GM12878 (cell line): Measurements from ENCODE around the gene FHL2. TPM values are rescaled to one million over a fixed set of nuclear protein-coding genes. Genes with fewer than 3 reads are reported as not detected.

Experiments
- ATAC-seq: fragments of 200-7000 bp; cut with Tn5 transposase; 3 replicates; pipeline ENCODE4 v1.9.1; 2020; ENCODE audit warnings: mild to moderate bottlenecking, moderate library complexity
- BruUV-seq: library from RNA; stranded (reverse); fragments of 400-500 nt; replicated peaks from 2 replicates; lab custom pipeline; 2021; lab: Mats Ljungman, UMichigan
- CTCF ChIA-PET: fragments of 300-600 bp; sonication (Branson Sonifier 250); formaldehyde crosslinking; extraction: SDS; loops from one replicate; lab custom pipeline; 2021; ENCODE audit warnings: inconsistent platforms; lab: Yijun Ruan, JAX
- POLR2A ChIA-PET: fragments of 350-600 bp; formaldehyde crosslinking; extraction: SDS; loops from one replicate; lab custom pipeline; 2021; ENCODE audit warnings: inconsistent platforms; lab: Charles Lee
- RAD21 ChIA-PET: fragments of 300-600 bp; sonication (Branson Sonifier 250); formaldehyde crosslinking; loops from one replicate; lab custom pipeline; 2023; ENCODE audit warnings: antibody characterized with exemption; ENCODE audit not compliant: unreplicated experiment; lab: Charles Lee
- SMC1A ChIA-PET: fragments of 300-600 bp; sonication (Branson Sonifier 250); formaldehyde crosslinking; loops from one replicate; lab custom pipeline; 2023; ENCODE audit not compliant: unreplicated experiment, uncharacterized antibody; lab: Charles Lee
- DNase-seq: peaks from one replicate; pipeline ENCODE4 v3.0.0-alpha.2; 2011; ENCODE audit warnings: low read depth, low spot score
- FAIRE-seq: peaks from 3 replicates; lab custom pipeline; 2011; peaks lifted over from hg19 to GRCh38; lab: Jason Lieb, UNC
- H2AFZ ChIP-seq: 2 replicates; pipeline ENCODE4 v1.6.0; 2011; ENCODE audit warnings: low read depth, low read length, control low read depth; ENCODE audit not compliant: control insufficient read depth
- H3K27ac ChIP-seq: 2 replicates; pipeline ENCODE4 v1.5.1; 2011; ENCODE audit warnings: control low read depth; ENCODE audit not compliant: control insufficient read depth, insufficient read depth
- H3K27me3 ChIP-seq, 2 experiments: replicated peaks in 1 of 2; 2 replicates each; pipeline versions ENCODE4 v1.6.0 to v1.6.1; 2011; ENCODE audit warnings: low read length in 1 of 2; ENCODE audit not compliant: control insufficient read depth in 2 of 2, insufficient read depth in 2 of 2
- H3K36me3 ChIP-seq, 2 experiments: 2 replicates each; pipeline ENCODE4 v1.5.1; 2011; ENCODE audit warnings: low read length in 1 of 2; ENCODE audit not compliant: control insufficient read depth in 2 of 2, insufficient read depth in 2 of 2
- H3K4me1 ChIP-seq: 2 replicates; pipeline ENCODE4 v1.6.1; 2011; ENCODE audit warnings: mild to moderate bottlenecking, low read length, moderate library complexity, mixed read lengths; ENCODE audit not compliant: control insufficient read depth, insufficient read depth
- H3K4me2 ChIP-seq: 2 replicates; pipeline ENCODE4 v1.6.0; 2011; ENCODE audit warnings: control low read depth; ENCODE audit not compliant: control insufficient read depth, insufficient read depth
- H3K4me3 ChIP-seq: fragments of 200-600 bp; sonication (generic); 2 replicates; pipeline ENCODE4 v1.5.1; 2016
- H3K79me2 ChIP-seq: 2 replicates; pipeline ENCODE4 v1.6.0; 2011; ENCODE audit warnings: low read length; ENCODE audit not compliant: control insufficient read depth, insufficient read depth
- H3K9ac ChIP-seq: 2 replicates; pipeline ENCODE4 v1.8.0; 2011; ENCODE audit warnings: low read length, control low read depth, mixed read lengths; ENCODE audit not compliant: control insufficient read depth, insufficient read depth
- H3K9me3 ChIP-seq: replicated peaks from 3 replicates; pipeline ENCODE4 v1.5.1; 2011; ENCODE audit warnings: mild to moderate bottlenecking, low read length; ENCODE audit not compliant: control insufficient read depth, insufficient read depth
- H4K20me1 ChIP-seq: 2 replicates; pipeline ENCODE4 v1.6.0; 2011; ENCODE audit not compliant: control insufficient read depth, insufficient read depth
- BMI1 ChIP-seq: fragments of 450-650 bp; IDR thresholded peaks from 2 replicates; pipeline ENCODE4 v1.6.1; 2016; ENCODE audit warnings: mild to moderate bottlenecking, moderate library complexity, borderline replicate concordance
- CHD2 ChIP-seq: IDR thresholded peaks from 2 replicates; pipeline ENCODE4 v1.6.1; 2011; ENCODE audit warnings: low read depth, low read length, improper control_type of control experiment, borderline replicate concordance
- HDAC2 ChIP-seq: fragments of 200-600 bp; sonication (generic); IDR thresholded peaks from 2 replicates; pipeline ENCODE4 v1.6.1; 2017
- JUNB ChIP-seq: IDR thresholded peaks from 2 replicates; pipeline ENCODE4 v1.6.1; 2016; ENCODE audit warnings: antibody characterized with exemption, mild to moderate bottlenecking
- MAX ChIP-seq: IDR thresholded peaks from 2 replicates; pipeline ENCODE4 v1.6.1; 2012; ENCODE audit warnings: low read depth, low read length, improper control_type of control experiment
- MTA2 ChIP-seq: fragments of 450-650 bp; IDR thresholded peaks from 2 replicates; pipeline ENCODE4 v1.6.1; 2016; ENCODE audit warnings: low read depth, mild to moderate bottlenecking, moderate library complexity
- MYB ChIP-seq: fragments of 150-350 bp; IDR thresholded peaks from 2 replicates; pipeline ENCODE4 v1.6.1; 2014; ENCODE audit warnings: mild to moderate bottlenecking, low read depth, low read length, borderline replicate concordance
- MYC ChIP-seq: IDR thresholded peaks from 2 replicates; pipeline ENCODE4 v1.6.1; 2011; ENCODE audit warnings: mild to moderate bottlenecking, low read length, moderate library complexity, inconsistent platforms; ENCODE audit not compliant: insufficient read depth, insufficient replicate concordance, insufficient read length, severe bottlenecking
- NR2C1 ChIP-seq: fragments of 450-650 bp; IDR thresholded peaks from 2 replicates; pipeline ENCODE4 v1.6.1; 2017; ENCODE audit warnings: antibody characterized with exemption, mild to moderate bottlenecking, moderate library complexity
- NR2C2 ChIP-seq: IDR thresholded peaks from 2 replicates; pipeline ENCODE4 v1.6.1; 2011; ENCODE audit warnings: borderline replicate concordance, low read depth; ENCODE audit not compliant: control insufficient read depth, insufficient read length
- PAX5 ChIP-seq: IDR thresholded peaks from 2 replicates; pipeline ENCODE4 v1.6.1; 2011; ENCODE audit warnings: low read depth, low read length, borderline replicate concordance
- RBBP5 ChIP-seq: fragments of 200-600 bp; sonication (generic); conservative IDR thresholded peaks from 2 replicates; pipeline ENCODE4 v1.6.1; 2016
- SMAD5 ChIP-seq: IDR thresholded peaks from 2 replicates; pipeline ENCODE4 v1.6.1; 2016; ENCODE audit warnings: antibody characterized with exemption, low read depth
- SREBF1 ChIP-seq: IDR thresholded peaks from 2 replicates; pipeline ENCODE4 v1.6.1; 2012; ENCODE audit warnings: mild to moderate bottlenecking, low read length
- TAF1 ChIP-seq: IDR thresholded peaks from 2 replicates; pipeline ENCODE4 v1.6.1; 2011; ENCODE audit warnings: mild to moderate bottlenecking, low read depth, low read length, borderline replicate concordance
- TARDBP ChIP-seq: IDR thresholded peaks from 2 replicates; pipeline ENCODE4 v1.6.1; 2016; ENCODE audit warnings: borderline replicate concordance
- TCF7 ChIP-seq: IDR thresholded peaks from 2 replicates; pipeline ENCODE4 v1.6.1; 2014; ENCODE audit warnings: antibody characterized with exemption, borderline replicate concordance
- ZNF274 ChIP-seq: IDR thresholded peaks from one replicate; pipeline ENCODE4 v1.8.0; 2011; ENCODE audit not compliant: insufficient read length, insufficient read depth
- WGBS: methylation state at CpG from one replicate; pipeline ENCODE4 v1.1.6; 2016; ENCODE audit warnings: low lambda C conversion rate; ENCODE audit not compliant: insufficient replicate concordance, insufficient coverage; ENCODE audit errors: missing lambda C conversion rate; 5-methylcytosine and 5-hydroxymethylcytosine counted together
- in situ Hi-C: fragments of 300-500 bp; cut with MboI; formaldehyde crosslinking; loops from 9 replicates; pipeline ENCODE4 v1.14.3; 2018; ENCODE audit warnings: mixed read lengths
- intact Hi-C: fragments of 100-400 bp; cut with micrococcal nuclease; formaldehyde crosslinking; loops from one replicate; pipeline ENCODE4 v1.14.2; 2022; ENCODE audit not compliant: unreplicated experiment
- polyA plus RNA-seq, 11 experiments: library from polyadenylated mRNA; depleted of rRNA in 4 of 11; unstranded in 6 of 11; stranded (reverse) in 5 of 11; fragments of >200 nt; fragmentation: Nextera tagmentation in 4 of 11; fragmentation: Illumina TruSeq in 1 of 11; extraction: Ambion mirVana in 4 of 11; extraction: Trizol in 1 of 11; gene quantifications; 1 replicate in 1 of 11; 2 replicates in 10 of 11; pipeline versions ENCODE4 v1.2.1 to v1.2.3, GENCODE V29; 2011 to 2016; ENCODE audit warnings: inconsistent platforms in 2 of 11, missing spikeins in 2 of 11, low read depth in 1 of 11
- total RNA-seq, 4 experiments: library from RNA; depleted of rRNA in 3 of 4; stranded (reverse); fragments of >200 nt in 3 of 4; fragmentation: Illumina TruSeq in 1 of 4; extraction: Trizol in 1 of 4; gene quantifications; 2 replicates each; pipeline versions ENCODE4 v1.2.1 to v1.2.3, GENCODE V29; 2013 to 2021
- TF ChIP-seq, protein P1 (sequence below): fragments of 450-650 bp; IDR thresholded peaks from 2 replicates; pipeline ENCODE4 v1.6.1; 2016; ENCODE audit warnings: mild to moderate bottlenecking

The FHL2 gene
- total and polyA plus RNA-seq, 10 of the 15 experiments (the other 5 are each of a cell fraction or from before 2014, with no cell fraction given): 2.2 to 9.9 (median 4.5) TPM

- ChIA-PET SMC1A (interaction anchor here (1.3 kb wide), 1 partner anchor 20 kb away, joined by 3 read pairs; no protein-coding TSS in a partner anchor), CTCF (interaction anchor here (0.7 kb wide), 1 partner anchor 58 kb away, joined by 3 read pairs; no protein-coding TSS in a partner anchor), RAD21 (no interaction called here), POLR2A (no interaction called here)
- WGBS: 22% methylated on average over 4 of the region's 4 CpGs
- H3K9ac ChIP-seq: no peak overlapping the region
- no peaks in the 10 kb centered on the region for H3K27me3 ChIP-seq
- no peak for TF ChIP-seq NR2C1
- TF ChIP-seq TARDBP: no peak
- TF ChIP-seq MYC: no peak
- TF ChIP-seq JUNB: no peak
- TF ChIP-seq SMAD5: no peak
- no peak for TF ChIP-seq HDAC2
- no peak for TF ChIP-seq NR2C2
- H3K4me3 ChIP-seq: no peak overlapping the region
- intact Hi-C loops (no loop called here), in situ Hi-C loops (no loop called here)
- no peaks in the 10 kb centered on the region for H3K4me1 ChIP-seq
- H3K9me3 ChIP-seq: no peaks in the 10 kb centered on the region
- H3K36me3 ChIP-seq: no peaks in the 10 kb centered on the region
- H2AFZ ChIP-seq: no peak overlapping the region
- DNase-seq (no peak), FAIRE-seq (no peak), ATAC-seq (no peak)
- no TSS peak for BruUV-seq
- no peaks in the 10 kb centered on the region for H4K20me1 ChIP-seq
- H3K27ac ChIP-seq: no peak overlapping the region
- H3K4me2 ChIP-seq: no peak overlapping the region
- no peaks in the 10 kb centered on the region for H3K79me2 ChIP-seq
Observed at GRCh38 chr2:105432749-105433148, 33.9 kb upstream of the FHL2 start.

DNA sequence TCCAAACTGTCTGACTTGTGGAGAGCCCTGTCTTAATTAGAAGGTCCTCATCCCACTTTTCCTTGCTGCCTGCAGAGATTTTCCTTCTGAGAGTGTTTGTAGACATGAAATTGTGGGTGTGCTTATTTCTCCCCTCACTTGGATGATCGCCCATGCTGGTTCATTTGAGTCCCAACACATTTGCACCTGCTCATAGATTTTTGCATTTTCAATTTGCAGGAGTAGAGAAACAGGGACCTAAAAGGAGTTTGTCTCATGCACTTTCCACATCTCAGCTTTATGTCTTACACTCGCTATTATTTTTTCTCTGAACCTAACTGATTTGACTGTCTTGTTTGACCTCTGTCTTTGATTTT, 33.2 kb upstream of the FHL2 start:
- no peaks in the 10 kb centered on the region for H3K9me3 ChIP-seq
- H3K36me3 ChIP-seq: no peaks in the 10 kb centered on the region
- no peak overlapping the region for H3K4me2 ChIP-seq
- CTCF ChIA-PET: no interaction called here
- no peak for DNase-seq
- no peak overlapping the region for H3K9ac ChIP-seq
- no peaks in the 10 kb centered on the region for H4K20me1 ChIP-seq
- H2AFZ ChIP-seq: no peak overlapping the region
- in situ Hi-C loops: no loop called here
- H3K27ac ChIP-seq: no peak overlapping the region
- no peak overlapping the region for H3K4me3 ChIP-seq
- WGBS: 57% methylated on average over 2 of the region's 2 CpGs
- POLR2A ChIA-PET: no interaction called here
- no peak for FAIRE-seq
- no peaks in the 10 kb centered on the region for H3K4me1 ChIP-seq
- SMC1A ChIA-PET: no interaction called here
- H3K79me2 ChIP-seq: no peaks in the 10 kb centered on the region
- no peaks in the 10 kb centered on the region for H3K27me3 ChIP-seq
- intact Hi-C loops: no loop called here
- ATAC-seq: no peak
- BruUV-seq: no TSS peak
- RAD21 ChIA-PET: no interaction called here
- TF ChIP-seq TAF1: no peak
- TF ChIP-seq MTA2: no peak
- TF ChIP-seq MYB: no peak
- TF ChIP-seq ZNF274: no peak
- TF ChIP-seq MAX: no peak
- TF ChIP-seq RBBP5: no peak
- no peak for TF ChIP-seq TCF7
- TF ChIP-seq SREBF1: no peak
- no peak for TF ChIP-seq BMI1
- TF ChIP-seq PAX5: no peak
- no peak for TF ChIP-seq CHD2
- TF ChIP-seq, protein P1, sequence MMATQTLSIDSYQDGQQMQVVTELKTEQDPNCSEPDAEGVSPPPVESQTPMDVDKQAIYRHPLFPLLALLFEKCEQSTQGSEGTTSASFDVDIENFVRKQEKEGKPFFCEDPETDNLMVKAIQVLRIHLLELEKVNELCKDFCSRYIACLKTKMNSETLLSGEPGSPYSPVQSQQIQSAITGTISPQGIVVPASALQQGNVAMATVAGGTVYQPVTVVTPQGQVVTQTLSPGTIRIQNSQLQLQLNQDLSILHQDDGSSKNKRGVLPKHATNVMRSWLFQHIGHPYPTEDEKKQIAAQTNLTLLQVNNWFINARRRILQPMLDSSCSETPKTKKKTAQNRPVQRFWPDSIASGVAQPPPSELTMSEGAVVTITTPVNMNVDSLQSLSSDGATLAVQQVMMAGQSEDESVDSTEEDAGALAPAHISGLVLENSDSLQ: no peak
